Loucy (cell line): ENCODE measurements around the gene KIF16B.

Source experiments
- H2AFZ ChIP-seq: fragments of 200-600 bp; sonication (generic); 2 replicates; pipeline ENCODE4 v1.6.0; 2016; ENCODE audit warnings: antibody characterized with exemption, mild to moderate bottlenecking, low read length, moderate library complexity
- H3F3A ChIP-seq: fragments of 200-600 bp; 2 replicates; pipeline ENCODE4 v1.6.0; 2016; ENCODE audit warnings: antibody characterized with exemption, low read depth, mild to moderate bottlenecking
- H3K27me3 ChIP-seq: fragments of 200-600 bp; sonication (generic); 2 replicates; pipeline ENCODE4 v1.6.1; 2014; ENCODE audit warnings: low read length, mild to moderate bottlenecking; ENCODE audit not compliant: insufficient read depth, poor library complexity, severe bottlenecking
- H3K36me3 ChIP-seq: fragments of 200-600 bp; sonication (generic); 2 replicates; pipeline ENCODE4 v1.6.1; 2016; ENCODE audit warnings: low read length; ENCODE audit not compliant: insufficient read depth
- H3K4me1 ChIP-seq: fragments of 200-600 bp; sonication (generic); 2 replicates; pipeline ENCODE4 v1.5.1; 2014; ENCODE audit warnings: low read length, mild to moderate bottlenecking; ENCODE audit not compliant: insufficient read depth, poor library complexity, severe bottlenecking
- H3K4me2 ChIP-seq: fragments of 200-600 bp; sonication (generic); 2 replicates; pipeline ENCODE4 v1.6.0; 2014; ENCODE audit warnings: antibody characterized with exemption, low read length, low read depth, mild to moderate bottlenecking; ENCODE audit not compliant: poor library complexity, severe bottlenecking
- H3K4me3 ChIP-seq: fragments of 200-600 bp; sonication (generic); 2 replicates; pipeline ENCODE4 v1.5.1; 2014; ENCODE audit warnings: low read length, mild to moderate bottlenecking, mixed read lengths; ENCODE audit not compliant: poor library complexity, severe bottlenecking
- H3K79me2 ChIP-seq: fragments of 200-600 bp; sonication (generic); 2 replicates; pipeline ENCODE4 v1.6.1; 2014; ENCODE audit warnings: low read length; ENCODE audit not compliant: insufficient read depth
- H3K9ac ChIP-seq: fragments of 200-600 bp; sonication (generic); 2 replicates; pipeline ENCODE4 v1.6.0; 2014; ENCODE audit warnings: mild to moderate bottlenecking, low read depth, low read length, moderate library complexity; ENCODE audit not compliant: poor library complexity, severe bottlenecking
- H3K9me2 ChIP-seq: fragments of 200-600 bp; sonication (generic); replicated peaks from 2 replicates; pipeline ENCODE4 v1.6.1; 2016; ENCODE audit warnings: low read depth, low read length, mixed read lengths
- H3K9me3 ChIP-seq: fragments of 200-600 bp; sonication (generic); 2 replicates; pipeline ENCODE4 v1.6.1; 2014; ENCODE audit warnings: mild to moderate bottlenecking, antibody characterized with exemption, low read length, low read depth; ENCODE audit not compliant: insufficient read depth
- H4K20me1 ChIP-seq: fragments of 200-600 bp; sonication (generic); 2 replicates; pipeline ENCODE4 v1.6.0; 2014; ENCODE audit warnings: antibody characterized with exemption, low read length, mild to moderate bottlenecking; ENCODE audit not compliant: insufficient read depth, poor library complexity, severe bottlenecking
- CTCF ChIP-seq: fragments of 200-600 bp; sonication (generic); conservative IDR thresholded peaks from 2 replicates; pipeline ENCODE4 v1.5.1; 2014; ENCODE audit warnings: mild to moderate bottlenecking, antibody characterized with exemption, low read length
- EZH2phosphoT487 ChIP-seq: fragments of 200-600 bp; IDR thresholded peaks from 2 replicates; pipeline ENCODE4 v1.6.1; 2018; ENCODE audit warnings: antibody characterized with exemption, mild to moderate bottlenecking, moderate library complexity, borderline replicate concordance

KIF16B gene

GRCh38 chr20:16224836-16225235 is 348.4 kb downstream of the KIF16B start:
- TF ChIP-seq CTCF (no peak), EZH2phosphoT487 (no peak)
- H3K27me3 ChIP-seq, result no peaks in the 10 kb centered on the region

GRCh38 chr20:16222859-16223411 is 350.3 kb downstream of the KIF16B start:
- H3K36me3 ChIP-seq, result no peaks in the 10 kb centered on the region
- H2AFZ ChIP-seq, result no peak overlapping the region

More at GRCh38 chr20:16224836-16225235, 348.4 kb downstream of the KIF16B start:
- Histone ChIP-seq H3F3A (no peaks in the 10 kb centered on the region), H3K9ac (no peak overlapping the region), H3K79me2 (no peaks in the 10 kb centered on the region), H3K4me2 (no peak overlapping the region), H3K9me3 (no peaks in the 10 kb centered on the region; the same call in 1 of the 2 replicates), H3K36me3 (no peaks in the 10 kb centered on the region), H3K9me2 (no peaks in the 10 kb centered on the region), H4K20me1 (no peaks in the 10 kb centered on the region), H3K4me3 (no peak overlapping the region), H2AFZ (no peak overlapping the region), H3K4me1 (no peaks in the 10 kb centered on the region)

More at GRCh38 chr20:16222859-16223411, 350.3 kb downstream of the KIF16B start:
- Histone ChIP-seq H4K20me1 (no peaks in the 10 kb centered on the region), H3K9me2 (no peaks in the 10 kb centered on the region), H3K27me3 (no peaks in the 10 kb centered on the region), H3K79me2 (no peaks in the 10 kb centered on the region), H3K4me1 (no peaks in the 10 kb centered on the region), H3K4me2 (no peak overlapping the region), H3K4me3 (no peak overlapping the region), H3F3A (no peaks in the 10 kb centered on the region), H3K9ac (no peak overlapping the region), H3K9me3 (peaks cover 4% of the 10 kb centered on the region; the same call in 1 of the 2 replicates)
- no peak for TF ChIP-seq EZH2phosphoT487
- no peak for TF ChIP-seq CTCF
